CD4-positive, alpha-beta T cell treated with Interleukin-17A for 4 hours (primary cell): ENCODE measurements around the gene GPC3.

ENCODE experiments used
- DNase-seq: peaks from one replicate; pipeline ENCODE4 v3.0.0-alpha.2; 2020; ENCODE audit warnings: mixed read lengths

Gene GPC3

DNA sequence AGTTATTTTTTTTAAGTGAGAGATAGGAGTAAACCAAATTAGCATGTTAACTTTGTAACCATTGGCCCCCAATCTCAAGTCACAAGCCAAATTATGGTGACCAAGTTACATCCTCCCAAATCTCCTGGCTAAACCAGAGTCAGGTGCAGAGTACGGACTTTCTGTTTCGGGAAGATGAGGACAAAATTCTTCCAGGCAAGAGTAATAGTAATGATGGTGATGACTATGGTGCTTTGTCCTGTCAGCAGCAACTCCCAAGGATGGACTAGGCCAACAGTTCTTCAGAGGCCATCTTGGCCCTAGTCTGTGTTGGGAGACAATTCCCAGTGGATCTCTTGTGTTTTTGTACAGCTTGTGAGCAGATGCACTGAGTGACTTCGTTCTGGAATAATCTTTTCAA is 148.8 kb downstream of the GPC3 start:
- DNase-seq: no peak

GRCh38 chrX:133834771-133835170 is 150.6 kb downstream of the GPC3 start:
- DNase-seq: no peak

DNA sequence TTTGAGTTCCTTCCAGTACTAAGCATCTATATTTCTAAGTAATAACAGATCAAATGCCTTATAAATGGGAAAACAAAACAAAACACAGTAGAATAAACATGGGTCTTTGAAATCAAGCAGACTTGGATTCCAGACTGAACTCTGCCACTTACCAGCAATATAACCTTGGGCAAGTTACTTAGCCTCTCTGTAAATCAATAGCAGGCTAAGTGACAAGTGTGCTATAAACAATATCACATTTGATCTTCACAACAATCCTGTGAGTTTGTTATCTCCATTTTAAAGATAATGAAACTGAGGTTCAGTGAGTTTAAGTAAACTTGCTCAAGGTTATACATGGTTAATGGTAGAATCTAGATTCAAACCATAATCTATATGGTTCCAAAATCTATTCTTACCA is 165.8 kb downstream of the GPC3 start:
- DNase-seq: no peak

GRCh38 chrX:133818019-133818418 is 167.4 kb downstream of the GPC3 start:
- no peak for DNase-seq

GRCh38 chrX:133815496-133815895 is 169.9 kb downstream of the GPC3 start:
- no peak for DNase-seq

DNA sequence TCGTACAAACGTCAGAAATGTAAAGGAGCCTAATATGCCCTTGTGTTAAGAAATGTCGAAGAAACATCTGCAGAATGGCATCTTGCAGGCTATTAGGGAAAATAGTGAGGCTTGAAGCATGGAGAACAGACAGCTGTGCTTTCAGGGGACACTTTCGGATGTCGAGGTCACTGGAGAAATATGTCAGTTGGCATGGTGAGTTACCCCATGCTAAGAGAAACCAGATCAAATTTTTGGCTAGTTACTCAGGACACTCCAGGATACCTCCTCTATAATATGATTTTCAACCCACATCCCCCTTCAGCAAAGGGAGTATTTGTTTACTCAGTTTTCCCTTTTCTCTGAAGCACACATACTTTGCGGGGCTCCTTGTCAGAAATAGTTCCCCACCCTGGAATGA is 171.4 kb downstream of the GPC3 start:
- DNase-seq: no peak

- DNase-seq: no peak
Observed at GRCh38 chrX:133812402-133812801, 173.0 kb downstream of the GPC3 start.

DNA sequence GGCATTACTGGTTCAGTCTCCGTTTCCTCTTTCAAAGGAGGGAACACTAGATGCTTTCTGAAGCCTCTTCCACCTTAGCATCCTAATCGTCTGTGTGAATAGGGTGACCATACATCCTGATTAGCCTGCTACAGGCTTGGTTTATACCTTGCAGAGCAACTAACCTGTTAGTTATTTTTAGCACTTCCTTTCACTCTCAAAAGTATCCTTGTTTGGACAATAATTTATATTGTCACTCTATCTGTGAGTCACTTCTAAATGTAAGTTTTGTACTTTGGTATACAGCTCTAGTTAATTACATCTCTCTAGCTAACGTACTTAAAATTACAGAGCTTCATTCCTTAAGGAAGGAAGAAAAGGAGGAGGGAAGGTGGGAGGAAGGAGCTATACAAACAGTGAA is 174.5 kb downstream of the GPC3 start:
- DNase-seq: no peak

GRCh38 chrX:133804072-133804471 is 181.3 kb downstream of the GPC3 start:
- DNase-seq: no peak

DNA sequence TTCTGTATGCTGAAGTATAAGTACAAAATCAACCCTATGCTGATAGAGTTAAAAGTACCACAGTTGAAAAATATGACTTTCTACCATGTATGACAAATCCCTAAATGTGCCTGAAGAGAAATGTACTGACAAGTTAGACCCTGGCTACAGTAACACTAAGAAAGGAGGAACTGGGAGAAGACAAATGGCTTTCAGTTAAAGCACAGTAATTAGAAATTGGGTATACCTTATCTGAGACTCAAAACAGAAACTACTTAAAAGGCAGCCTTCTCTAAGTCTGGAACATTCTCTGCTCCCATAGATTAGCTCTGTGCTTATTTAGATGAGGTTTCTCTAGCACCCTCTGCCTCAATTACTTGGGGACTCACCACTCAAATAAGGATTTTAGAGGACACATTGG is 189.1 kb downstream of the GPC3 start:
- DNase-seq: no peak

GRCh38 chrX:133794126-133794525 is 191.3 kb downstream of the GPC3 start:
- no peak for DNase-seq

DNA sequence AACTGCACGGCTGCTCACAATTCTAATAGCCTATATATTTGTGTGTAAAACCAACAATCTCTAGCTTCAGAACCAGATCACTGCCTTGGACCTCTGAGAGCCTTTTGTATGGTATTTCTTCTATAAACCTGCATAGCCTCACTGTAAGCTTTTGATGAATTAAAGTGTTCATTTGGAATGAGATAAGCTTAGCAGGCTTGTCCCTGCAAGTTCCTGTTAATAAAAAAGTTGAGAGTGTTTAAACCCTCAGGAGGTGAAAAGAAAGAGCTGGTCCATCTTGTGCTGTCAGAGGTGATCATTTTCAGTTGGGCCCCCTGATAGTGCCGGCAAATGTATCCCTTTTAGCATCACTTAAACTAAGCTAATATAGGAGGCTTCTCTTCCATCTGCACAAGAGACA is 191.8 kb downstream of the GPC3 start:
- DNase-seq: no peak

- DNase-seq: peak; percentile 70
Observed at GRCh38 chrX:133792198-133792953, 193.0 kb downstream of the GPC3 start.

- no peak for DNase-seq
Observed at GRCh38 chrX:133789829-133790228, 195.6 kb downstream of the GPC3 start.

GRCh38 chrX:133786382-133786781 is 199.0 kb downstream of the GPC3 start:
- no peak for DNase-seq

GRCh38 chrX:133783274-133783673 is 202.1 kb downstream of the GPC3 start:
- DNase-seq: no peak

GRCh38 chrX:133781174-133781573 is 204.2 kb downstream of the GPC3 start:
- no peak for DNase-seq

DNA sequence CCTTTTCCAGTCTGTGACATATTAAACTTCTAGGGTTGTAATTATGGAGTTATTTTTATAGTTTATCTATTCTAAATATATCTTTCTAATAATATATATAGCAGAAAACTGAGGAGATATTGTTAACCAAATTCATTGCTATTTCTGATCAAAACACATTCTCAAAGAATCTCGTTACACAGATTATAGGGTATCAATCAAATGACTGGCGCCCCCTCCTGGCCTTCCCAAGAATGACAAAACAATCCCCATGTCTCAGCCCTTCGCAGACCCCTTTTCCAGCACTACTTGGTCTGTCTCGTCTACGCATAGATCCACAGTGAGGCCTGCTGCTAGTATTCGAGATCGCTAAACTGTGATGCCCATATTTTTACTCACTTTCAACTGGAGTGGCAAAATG is 209.3 kb downstream of the GPC3 start:
- peak; percentile 66 for DNase-seq

DNA sequence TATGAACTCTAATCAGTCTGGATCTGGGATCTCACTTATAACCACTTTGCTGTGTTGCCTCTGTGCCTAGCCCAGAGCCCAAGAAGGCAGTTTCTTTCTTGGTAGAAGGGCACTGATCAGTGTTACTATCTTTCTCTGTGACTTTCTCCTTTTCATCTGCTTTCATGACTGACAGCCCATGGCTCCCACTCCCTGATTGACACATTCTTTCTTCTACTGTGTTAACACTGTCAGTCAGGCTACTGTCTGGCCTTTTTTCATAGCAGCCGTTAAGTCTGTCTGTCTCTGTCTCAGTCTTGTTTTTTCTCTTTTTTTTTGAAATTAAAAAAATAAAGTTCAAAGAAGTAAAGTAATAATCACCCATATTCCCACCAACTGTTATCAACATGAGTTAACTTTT is 210.6 kb downstream of the GPC3 start:
- no peak for DNase-seq

DNA sequence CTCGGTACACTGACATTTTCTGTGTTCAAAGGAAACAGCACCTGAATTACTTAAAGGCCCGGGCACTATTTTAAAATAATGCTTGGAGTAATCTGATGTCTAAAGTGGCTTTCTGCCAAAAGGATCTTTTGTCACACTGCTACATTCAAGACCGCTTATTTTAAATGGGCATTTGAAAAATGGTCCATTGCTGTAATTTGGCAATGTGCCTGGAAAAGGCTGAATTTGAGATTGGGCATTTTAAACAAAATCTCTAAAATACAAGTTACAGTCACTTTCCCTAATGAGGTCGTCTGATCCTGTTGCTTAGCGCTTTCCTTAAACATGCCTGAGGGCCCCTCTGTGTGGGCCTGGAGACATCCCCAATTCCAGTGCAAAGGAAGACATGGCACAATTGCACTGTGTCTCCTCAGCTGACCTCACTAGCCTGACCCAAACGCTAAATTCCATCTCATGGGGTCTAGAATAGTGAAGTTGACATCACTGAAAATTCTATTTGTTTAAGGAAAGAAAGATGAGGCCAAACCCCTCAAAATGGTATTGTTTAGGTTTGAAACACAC is 214.2 kb downstream of the GPC3 start:
- DNase-seq: no peak

GRCh38 chrX:133762976-133763548 is 222.3 kb downstream of the GPC3 start:
- DNase-seq: peak; percentile 48

DNA sequence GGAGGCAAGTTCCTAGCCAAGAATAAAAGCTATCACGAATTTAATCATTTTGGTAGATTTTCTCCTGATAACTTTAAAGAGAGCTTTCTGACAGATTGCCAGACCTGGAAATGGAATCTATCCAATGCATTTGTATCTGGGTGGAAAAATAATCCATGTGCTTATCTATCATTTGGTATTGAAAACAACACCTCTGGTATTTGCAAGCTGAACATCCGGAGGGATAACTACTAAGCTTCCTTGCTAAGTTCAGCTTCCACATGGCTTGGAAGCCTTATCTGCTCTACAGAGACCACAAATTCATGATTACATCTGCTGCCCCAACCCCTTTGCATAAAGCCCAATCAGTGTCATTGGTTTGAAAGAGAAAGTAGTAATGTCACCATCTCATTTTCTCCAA is 230.7 kb downstream of the GPC3 start:
- no peak for DNase-seq

DNA sequence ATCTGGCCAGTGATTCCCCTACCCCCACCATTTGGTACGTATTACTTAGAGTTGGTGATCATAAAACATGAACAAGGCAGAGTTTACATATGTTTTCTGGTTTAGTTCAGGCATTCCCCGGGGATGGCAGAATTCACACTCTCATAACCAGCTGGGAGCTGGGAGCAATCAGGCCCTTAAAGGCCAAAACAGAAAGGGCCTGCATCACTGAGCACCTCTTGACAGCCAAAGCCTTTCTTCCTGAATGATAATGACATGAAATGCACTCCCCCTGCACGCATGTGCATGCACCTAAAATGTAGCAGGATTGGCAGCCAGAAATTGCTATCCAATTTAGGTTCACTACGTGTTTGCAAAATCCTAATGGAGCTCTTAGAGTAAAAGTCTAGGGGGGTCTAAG is 235.4 kb downstream of the GPC3 start:
- DNase-seq: no peak

DNA sequence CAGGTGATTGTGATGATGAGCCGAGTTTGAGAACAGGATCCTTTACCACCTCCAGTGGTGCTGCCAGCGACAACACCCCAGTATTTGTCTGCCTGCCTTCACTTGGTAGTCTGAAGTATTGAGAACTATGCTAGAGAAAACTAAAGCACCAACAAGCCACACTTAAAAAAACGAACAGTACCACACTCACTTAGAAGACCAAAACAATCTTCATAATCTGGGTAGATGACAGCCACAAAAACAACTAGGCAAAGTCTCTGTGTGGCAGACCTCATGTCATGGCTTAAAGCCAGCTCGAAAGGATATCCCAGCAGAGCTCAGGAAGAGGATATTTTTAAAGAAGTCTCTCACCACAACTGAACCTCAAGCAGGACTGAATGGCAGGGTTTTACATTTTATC is 236.0 kb downstream of the GPC3 start:
- peak; percentile 8 for DNase-seq

GRCh38 chrX:133747196-133747595 is 238.2 kb downstream of the GPC3 start:
- DNase-seq: no peak
